Frontal cortex (tissue), 4 donors: Measurements from ENCODE around the gene RENBP. TPM values are rescaled to one million over a fixed set of nuclear protein-coding genes. Genes with fewer than 3 reads are reported as not detected.
A peak's percentile ranks its signal among the peaks of the same experiment; 100 is the strongest.

Source experiments
- DNase-seq, 2 donors: peaks; one replicate each; pipeline ENCODE4 v3.0.0; 2012; ENCODE audit warnings: low spot score in 2 of 2
- FAIRE-seq: peaks from 2 replicates; lab custom pipeline; 2012; peaks lifted over from hg19 to GRCh38; lab: Jason Lieb, UNC
- total RNA-seq: library from RNA; depleted of rRNA; stranded (reverse); fragments of >200 nt; gene quantifications from one replicate; pipeline ENCODE4 v1.2.3, GENCODE V29; 2014
- donor health status: control.
- donor health status: control.
- donor health status: control.

Gene RENBP
- total RNA-seq, 1 donor from 2014 or later: 2.4 TPM

GRCh38 chrX:153924149-153924861 lies 20.1 kb downstream of the RENBP start:
- FAIRE-seq: no peak
- peak in 1 of 2 donors; percentile 57 for DNase-seq

GRCh38 chrX:153922932-153923857 lies 21.2 kb downstream of the RENBP start:
- peak; percentile 63 to 64 for DNase-seq
- FAIRE-seq: no peak

- DNase-seq (no peak), FAIRE-seq (no peak)
Measured at GRCh38 chrX:153921511-153922446, 22.7 kb downstream of the RENBP start.

- DNase-seq (no peak), FAIRE-seq (no peak)
Measured at GRCh38 chrX:153921070-153921469, 23.4 kb downstream of the RENBP start.

- FAIRE-seq: no peak
- no peak for DNase-seq
Measured at GRCh38 chrX:153920546-153920945, 23.9 kb downstream of the RENBP start.

- FAIRE-seq (no peak), DNase-seq (no peak)
Measured at GRCh38 chrX:153919281-153919680, 25.2 kb downstream of the RENBP start.

GRCh38 chrX:153917869-153918268 lies 26.6 kb downstream of the RENBP start:
- FAIRE-seq: no peak

GRCh38 chrX:153913701-153914100 lies 30.7 kb downstream of the RENBP start:
- no peak for FAIRE-seq
- DNase-seq: no peak

More at GRCh38 chrX:153917869-153918268, 26.6 kb downstream of the RENBP start:
- no peak for DNase-seq

- FAIRE-seq (no peak), DNase-seq (no peak)
Measured at GRCh38 chrX:153913211-153913610, 31.2 kb downstream of the RENBP start.

- no peak for FAIRE-seq
- DNase-seq: no peak
Measured at GRCh38 chrX:153911798-153912197, 32.6 kb downstream of the RENBP start.

GRCh38 chrX:153910446-153910845 lies 34.0 kb downstream of the RENBP start:
- no peak for DNase-seq
- FAIRE-seq: no peak

GRCh38 chrX:153909980-153910360 lies 34.5 kb downstream of the RENBP start:
- DNase-seq (no peak), FAIRE-seq (no peak)

GRCh38 chrX:153909024-153909979 lies 35.1 kb downstream of the RENBP start:
- no peak for FAIRE-seq
- no peak for DNase-seq

- no peak for FAIRE-seq
- no peak for DNase-seq
Measured at GRCh38 chrX:153908219-153908860, 36.1 kb downstream of the RENBP start.

GRCh38 chrX:153907456-153907855 lies 37.0 kb downstream of the RENBP start:
- FAIRE-seq: no peak
- DNase-seq: no peak

- DNase-seq: no peak
- FAIRE-seq: no peak
Measured at GRCh38 chrX:153906126-153906917, 38.1 kb downstream of the RENBP start.

- no peak for FAIRE-seq
Measured at GRCh38 chrX:153905481-153906095, 38.9 kb downstream of the RENBP start.

More at GRCh38 chrX:153905481-153906095, 38.9 kb downstream of the RENBP start:
- no peak for DNase-seq
